GM19395 (cell line): ENCODE results near the gene AAR2.

Experiments used
- ATAC-seq: cut with Tn5 transposase; IDR thresholded peaks from one replicate; pipeline ENCODE4 v1.9.1; 2021; ENCODE audit warnings: mild to moderate bottlenecking, moderate library complexity; ENCODE audit not compliant: unreplicated experiment

The AAR2 gene

GRCh38 chr20:36259177-36260061, 23.1 kb downstream of the AAR2 start:
- no peak for ATAC-seq

- no peak for ATAC-seq
Observed at GRCh38 chr20:36260316-36260715, 24.0 kb downstream of the AAR2 start.

- ATAC-seq = no peak
Observed at GRCh38 chr20:36261389-36262105, 25.3 kb downstream of the AAR2 start.

- ATAC-seq = no peak
Observed at GRCh38 chr20:36262440-36262839, 26.2 kb downstream of the AAR2 start.

- ATAC-seq = no peak
Observed at GRCh38 chr20:36264426-36265246, 28.4 kb downstream of the AAR2 start.

- no peak for ATAC-seq
Observed at GRCh38 chr20:36266189-36266588, 29.9 kb downstream of the AAR2 start.

DNA sequence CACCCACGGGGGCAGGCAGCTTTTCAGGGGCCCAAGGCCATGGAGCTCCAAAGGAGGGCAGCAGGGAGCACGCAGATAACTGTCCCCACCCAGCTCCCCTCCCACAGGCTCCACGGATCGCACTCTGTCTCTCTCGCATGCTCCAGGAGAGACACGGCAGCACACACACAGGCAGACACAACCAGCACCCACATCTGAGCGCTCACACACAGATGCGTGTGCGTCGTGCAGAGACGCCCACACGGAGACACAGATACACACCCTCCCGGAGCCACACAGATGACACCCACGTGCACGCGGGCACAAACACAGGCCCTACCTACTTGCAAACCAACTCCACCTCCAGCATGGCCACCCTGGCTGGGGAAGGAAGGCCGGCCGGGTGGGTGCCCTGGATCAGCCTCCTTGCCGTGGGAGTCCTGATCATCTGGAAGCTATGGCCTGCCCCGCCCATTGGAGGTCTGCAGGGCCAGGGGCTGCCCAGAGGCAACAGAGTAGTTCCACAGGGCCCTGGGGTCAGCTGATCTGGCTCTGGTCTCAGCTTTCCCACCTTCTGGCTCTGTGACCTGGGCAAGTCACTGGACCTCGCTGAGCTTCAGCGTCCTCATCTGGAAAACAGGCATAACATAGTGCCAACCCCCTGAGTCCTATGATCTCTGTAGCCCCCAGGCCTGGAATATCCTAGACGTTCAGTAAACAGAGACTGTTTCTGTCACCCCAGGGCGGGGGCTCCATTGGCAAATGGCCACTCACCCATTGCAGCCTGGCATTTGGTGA, 31.5 kb downstream of the AAR2 start:
- ATAC-seq = no peak

GRCh38 chr20:36268440-36269342, 32.4 kb downstream of the AAR2 start:
- no peak for ATAC-seq

- ATAC-seq = no peak
Observed at GRCh38 chr20:36269507-36269906, 33.2 kb downstream of the AAR2 start.

- no peak for ATAC-seq
Observed at GRCh38 chr20:36270744-36271638, 34.7 kb downstream of the AAR2 start.

- ATAC-seq = no peak
Observed at GRCh38 chr20:36271639-36272546, 35.6 kb downstream of the AAR2 start.

- no peak for ATAC-seq
Observed at GRCh38 chr20:36272547-36273220, 36.4 kb downstream of the AAR2 start.

- ATAC-seq = no peak
Observed at GRCh38 chr20:36273414-36274180, 37.3 kb downstream of the AAR2 start.

GRCh38 chr20:36274181-36274841, 38.0 kb downstream of the AAR2 start:
- no peak for ATAC-seq

GRCh38 chr20:36275011-36275410, 38.7 kb downstream of the AAR2 start:
- ATAC-seq = no peak
